HG02973 (cell line): ENCODE measurements around the gene ZFAND6.

Experiments used
- ATAC-seq: cut with Tn5 transposase; IDR thresholded peaks from one replicate; pipeline ENCODE4 v1.9.1; 2021; ENCODE audit warnings: moderate library complexity; ENCODE audit not compliant: unreplicated experiment

The ZFAND6 gene

GRCh38 chr15:80186597-80186996 is 127.1 kb downstream of the ZFAND6 start:
- no peak for ATAC-seq
